MM.1S (cell line): ENCODE measurements around the gene AMACR.

Source experiments
- EZH2 ChIP-seq: fragments of 300-600 bp; sonication (generic); optimal IDR thresholded peaks from 2 replicates; pipeline ENCODE3; 2017; ENCODE audit warnings: low read depth, mild to moderate bottlenecking, antibody characterized with exemption, low read length, mixed read lengths
- EZH2phosphoT487 ChIP-seq: fragments of 300-600 bp; sonication (generic); IDR thresholded peaks from 2 replicates; pipeline ENCODE4 v1.6.1; 2018; ENCODE audit warnings: antibody characterized with exemption, low read length
- TF ChIP-seq, protein P1 (sequence below): fragments of 300-600 bp; sonication (generic); IDR thresholded peaks from 2 replicates; pipeline ENCODE4 v1.5.1; 2016; ENCODE audit warnings: antibody characterized with exemption, low read length, mixed read lengths

DNA sequence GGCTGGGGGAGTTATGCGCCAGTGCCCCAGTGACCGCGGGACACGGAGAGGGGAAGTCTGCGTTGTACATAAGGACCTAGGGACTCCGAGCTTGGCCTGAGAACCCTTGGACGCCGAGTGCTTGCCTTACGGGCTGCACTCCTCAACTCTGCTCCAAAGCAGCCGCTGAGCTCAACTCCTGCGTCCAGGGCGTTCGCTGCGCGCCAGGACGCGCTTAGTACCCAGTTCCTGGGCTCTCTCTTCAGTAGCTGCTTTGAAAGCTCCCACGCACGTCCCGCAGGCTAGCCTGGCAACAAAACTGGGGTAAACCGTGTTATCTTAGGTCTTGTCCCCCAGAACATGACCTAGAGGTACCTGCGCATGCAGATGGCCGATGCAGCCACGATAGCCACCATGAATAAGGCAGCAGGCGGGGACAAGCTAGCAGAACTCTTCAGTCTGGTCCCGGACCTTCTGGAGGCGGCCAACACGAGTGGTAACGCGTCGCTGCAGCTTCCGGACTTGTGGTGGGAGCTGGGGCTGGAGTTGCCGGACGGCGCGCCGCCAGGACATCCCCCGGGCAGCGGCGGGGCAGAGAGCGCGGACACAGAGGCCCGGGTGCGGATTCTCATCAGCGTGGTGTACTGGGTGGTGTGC lies 71.4 kb downstream of the AMACR start, which contains the start of gene RXFP3:
- TF ChIP-seq, protein P1, sequence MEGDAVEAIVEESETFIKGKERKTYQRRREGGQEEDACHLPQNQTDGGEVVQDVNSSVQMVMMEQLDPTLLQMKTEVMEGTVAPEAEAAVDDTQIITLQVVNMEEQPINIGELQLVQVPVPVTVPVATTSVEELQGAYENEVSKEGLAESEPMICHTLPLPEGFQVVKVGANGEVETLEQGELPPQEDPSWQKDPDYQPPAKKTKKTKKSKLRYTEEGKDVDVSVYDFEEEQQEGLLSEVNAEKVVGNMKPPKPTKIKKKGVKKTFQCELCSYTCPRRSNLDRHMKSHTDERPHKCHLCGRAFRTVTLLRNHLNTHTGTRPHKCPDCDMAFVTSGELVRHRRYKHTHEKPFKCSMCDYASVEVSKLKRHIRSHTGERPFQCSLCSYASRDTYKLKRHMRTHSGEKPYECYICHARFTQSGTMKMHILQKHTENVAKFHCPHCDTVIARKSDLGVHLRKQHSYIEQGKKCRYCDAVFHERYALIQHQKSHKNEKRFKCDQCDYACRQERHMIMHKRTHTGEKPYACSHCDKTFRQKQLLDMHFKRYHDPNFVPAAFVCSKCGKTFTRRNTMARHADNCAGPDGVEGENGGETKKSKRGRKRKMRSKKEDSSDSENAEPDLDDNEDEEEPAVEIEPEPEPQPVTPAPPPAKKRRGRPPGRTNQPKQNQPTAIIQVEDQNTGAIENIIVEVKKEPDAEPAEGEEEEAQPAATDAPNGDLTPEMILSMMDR: no peak
- no peak for TF ChIP-seq EZH2
- TF ChIP-seq EZH2phosphoT487: no peak
